ENCODE measurements around the gene ENO2. TPM values are rescaled to one million over a fixed set of nuclear protein-coding genes. Genes with fewer than 3 reads are reported as not detected.
"Not testable (repeated sequence)": the region's sequence is repeated elsewhere in the genome, so short reads cannot be mapped to it uniquely, and the experiment has no call there.

Gene ENO2
- total and polyA plus RNA-seq, 2 donors: 12.1 to 29.3 TPM

DNA sequence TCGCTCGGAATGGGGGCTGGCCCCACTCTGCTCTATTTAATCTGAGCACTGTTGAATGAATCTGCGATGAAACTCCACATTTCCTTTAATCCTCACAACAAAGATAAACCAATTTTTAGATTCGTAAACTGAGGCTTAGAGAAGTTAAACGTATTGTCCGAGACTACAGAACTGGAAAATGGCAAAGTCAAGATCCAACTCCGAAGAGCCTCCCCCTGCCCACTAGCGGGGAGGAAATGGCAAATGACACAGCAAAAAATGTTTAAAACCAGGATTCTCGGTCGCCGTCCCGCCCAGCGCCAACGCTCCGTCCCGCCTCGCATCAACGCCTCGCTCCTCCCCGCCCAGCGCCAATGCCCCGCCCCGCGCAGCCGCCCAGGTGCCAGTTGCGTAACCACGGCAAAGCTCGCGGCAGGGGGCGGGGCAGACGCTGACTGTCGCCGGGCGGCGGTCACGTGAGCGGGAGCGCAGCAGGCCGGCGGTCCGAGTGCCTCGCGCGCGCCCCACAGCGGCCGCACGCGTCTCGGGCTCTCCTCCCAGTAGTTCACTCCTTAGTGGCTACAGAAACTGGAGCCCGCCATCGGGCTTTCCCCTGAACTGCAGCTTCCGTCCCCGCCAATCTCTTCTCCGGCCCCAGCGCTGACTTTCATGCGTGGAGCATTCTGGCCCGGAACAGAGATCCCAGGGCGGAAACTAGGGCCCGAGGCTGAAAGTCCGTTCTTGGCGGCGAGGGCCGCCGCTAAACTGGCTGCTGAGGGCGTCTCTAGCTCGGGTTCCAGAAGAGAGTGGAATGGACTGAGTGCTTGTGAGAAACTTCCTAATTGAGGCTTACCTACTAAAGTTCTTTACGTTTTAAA lies 23.4 kb upstream of the ENO2 start:
- Histone ChIP-seq H3K27me3 (ENCODE audit: control insufficient read depth in 2 of 2, insufficient read depth in 1 of 2, low read length in 1 of 2) (no peaks in the 10 kb centered on the region), H3K4me3 (ENCODE audit: low read length in 2 of 2) (peak overlapping the region; percentile 59 to 80), H3K36me3 (ENCODE audit: control insufficient read depth in 2 of 2, insufficient read depth in 2 of 2, low read length in 1 of 2) (no peaks in the 10 kb centered on the region), H3K27ac (ENCODE audit: low read depth in 1 of 2, low read length in 1 of 2) (peak overlapping the region; percentile 94 to 96), H3K4me1 (ENCODE audit: control insufficient read depth in 2 of 2, insufficient read depth in 2 of 2, low read length in 2 of 2) (peaks cover 8 to 19% of the 10 kb centered on the region in 2 donors), H3K9me3 (ENCODE audit: control insufficient read depth in 2 of 2, insufficient read depth in 1 of 2, low read length in 1 of 2) (no peaks in the 10 kb centered on the region)
- 3% methylated on average over 68 of the region's 68 CpGs for WGBS
- peak; percentile 72 to 98 (median 95) for DNase-seq (ENCODE audit: low read depth in 6 of 9, low spot score in 9 of 9)

DNA sequence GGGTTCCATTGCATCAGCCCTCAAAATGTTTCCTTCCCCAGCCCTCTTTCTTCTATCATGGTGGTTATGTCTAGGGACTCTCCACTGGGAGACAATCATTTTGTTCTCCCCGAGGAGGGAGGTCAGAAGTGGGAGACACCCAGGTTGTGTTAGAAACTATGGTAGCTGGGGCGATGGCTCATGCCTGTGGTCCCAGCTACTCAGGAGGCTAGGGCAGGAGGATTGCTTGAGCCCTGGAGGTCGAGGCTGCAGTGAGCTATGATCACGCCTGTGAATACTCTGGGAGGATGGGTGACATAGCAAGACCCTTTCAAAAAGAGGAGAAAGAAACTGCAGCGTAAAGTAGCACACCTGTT lies 22.8 kb upstream of the ENO2 start:
- Histone ChIP-seq H3K4me3 (ENCODE audit: low read length in 2 of 2) (peak overlapping the region; percentile 59 to 80), H3K27ac (ENCODE audit: low read depth in 1 of 2, low read length in 1 of 2) (peak overlapping the region; percentile 94 to 96), H3K9me3 (ENCODE audit: control insufficient read depth in 2 of 2, insufficient read depth in 1 of 2, low read length in 1 of 2) (no peaks in the 10 kb centered on the region), H3K4me1 (ENCODE audit: control insufficient read depth in 2 of 2, insufficient read depth in 2 of 2, low read length in 2 of 2) (peaks cover 8 to 19% of the 10 kb centered on the region in 2 donors), H3K36me3 (ENCODE audit: control insufficient read depth in 2 of 2, insufficient read depth in 2 of 2, low read length in 1 of 2) (no peaks in the 10 kb centered on the region), H3K27me3 (ENCODE audit: control insufficient read depth in 2 of 2, insufficient read depth in 1 of 2, low read length in 1 of 2) (no peaks in the 10 kb centered on the region)
- 88% methylated on average over 5 of the region's 5 CpGs for WGBS
- DNase-seq (ENCODE audit: low read depth in 6 of 9, low spot score in 9 of 9): no peak

DNA sequence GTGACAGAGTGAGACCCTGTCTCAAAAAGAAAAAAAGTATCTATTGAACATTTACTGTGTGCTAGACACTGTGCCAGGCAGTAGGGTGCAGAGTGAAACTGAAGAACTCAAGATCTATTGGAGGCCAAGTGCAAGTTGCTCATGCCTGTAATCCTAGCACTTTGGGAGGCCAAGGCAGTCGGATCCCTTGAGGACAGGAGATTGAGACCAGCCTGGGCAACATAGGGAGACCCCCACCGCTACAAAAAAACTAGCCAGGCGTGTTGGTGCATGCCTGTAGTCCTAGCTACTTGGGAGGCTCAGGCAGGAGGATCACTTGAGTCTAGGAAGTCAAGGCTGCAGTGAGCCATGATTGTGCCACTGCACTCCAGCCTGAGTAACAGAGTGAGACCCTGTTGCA lies 21.7 kb upstream of the ENO2 start:
- H3K27ac ChIP-seq (ENCODE audit: low read depth in 1 of 2, low read length in 1 of 2); DNase-seq (ENCODE audit: low read depth in 6 of 9, low spot score in 9 of 9); H3K27me3 ChIP-seq (ENCODE audit: control insufficient read depth in 2 of 2, insufficient read depth in 1 of 2, low read length in 1 of 2); H3K36me3 ChIP-seq (ENCODE audit: control insufficient read depth in 2 of 2, insufficient read depth in 2 of 2, low read length in 1 of 2); H3K9me3 ChIP-seq (ENCODE audit: control insufficient read depth in 2 of 2, insufficient read depth in 1 of 2, low read length in 1 of 2); H3K4me3 ChIP-seq (ENCODE audit: low read length in 2 of 2): not testable (repeated sequence)
- H3K4me1 ChIP-seq (ENCODE audit: control insufficient read depth in 2 of 2, insufficient read depth in 2 of 2, low read length in 2 of 2): peaks cover 8 to 19% of the 10 kb centered on the region in 2 donors
- 95% methylated on average over 3 of the region's 3 CpGs for WGBS

DNA sequence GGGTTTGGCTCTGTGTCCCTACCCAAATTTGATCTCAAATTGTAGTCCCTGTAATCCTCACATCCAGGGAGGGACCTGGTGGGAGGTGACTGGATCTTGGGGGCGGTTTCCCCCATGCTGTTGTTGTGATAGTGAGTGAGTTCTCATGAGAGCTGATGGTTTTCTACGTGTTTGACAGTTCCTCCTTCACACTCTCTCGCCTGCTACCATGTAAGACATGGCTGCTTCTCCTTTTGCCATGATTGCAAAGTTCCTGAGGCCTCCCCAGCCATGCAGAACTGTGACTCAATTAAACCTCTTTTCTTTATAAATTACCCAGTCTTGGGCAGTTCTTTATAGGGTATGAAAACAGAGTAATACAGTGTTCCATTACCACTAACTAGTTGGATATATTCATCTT lies 20.1 kb upstream of the ENO2 start:
- H3K4me3 ChIP-seq (ENCODE audit: low read length in 2 of 2): no peak overlapping the region
- H3K27me3 ChIP-seq (ENCODE audit: control insufficient read depth in 2 of 2, insufficient read depth in 1 of 2, low read length in 1 of 2): no peaks in the 10 kb centered on the region
- peaks cover 8 to 19% of the 10 kb centered on the region in 2 donors for H3K4me1 ChIP-seq (ENCODE audit: control insufficient read depth in 2 of 2, insufficient read depth in 2 of 2, low read length in 2 of 2)
- H3K27ac ChIP-seq (ENCODE audit: low read depth in 1 of 2, low read length in 1 of 2): no peak overlapping the region
- no peaks in the 10 kb centered on the region for H3K36me3 ChIP-seq (ENCODE audit: control insufficient read depth in 2 of 2, insufficient read depth in 2 of 2, low read length in 1 of 2)
- 96% methylated on average over 3 of the region's 3 CpGs for WGBS
- no peaks in the 10 kb centered on the region for H3K9me3 ChIP-seq (ENCODE audit: control insufficient read depth in 2 of 2, insufficient read depth in 1 of 2, low read length in 1 of 2)
- no peak for DNase-seq (ENCODE audit: low read depth in 6 of 9, low spot score in 9 of 9)

DNA sequence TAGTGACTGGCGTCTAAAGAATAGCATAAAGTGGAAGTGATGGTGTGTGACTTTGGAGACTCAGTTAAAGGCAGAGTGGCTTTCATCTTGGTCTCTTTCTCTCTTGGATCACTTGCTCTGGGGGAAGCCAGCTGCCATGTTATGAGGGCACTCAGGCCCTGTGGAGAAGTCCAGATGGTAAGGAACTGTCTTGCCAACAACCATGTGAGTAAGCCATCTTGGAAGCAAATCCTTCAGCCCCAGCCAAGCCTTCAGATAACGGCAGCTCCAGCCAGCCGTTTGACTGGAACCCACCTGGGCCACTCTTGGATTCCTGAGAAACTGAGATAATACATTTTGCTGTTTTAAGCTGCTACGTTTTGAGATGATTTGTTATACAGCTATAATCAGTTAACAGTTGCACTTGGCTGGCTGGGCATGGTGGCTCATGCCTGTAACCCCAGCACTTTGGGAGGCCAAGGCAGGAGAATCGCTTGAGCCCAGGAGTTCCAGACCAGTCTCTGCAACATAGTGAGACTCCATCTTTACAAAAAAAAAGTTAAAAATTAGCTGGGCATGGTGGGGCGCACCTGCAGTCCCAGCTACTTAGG lies 17.4 kb upstream of the ENO2 start:
- Histone ChIP-seq H3K9me3 (ENCODE audit: control insufficient read depth in 2 of 2, insufficient read depth in 1 of 2, low read length in 1 of 2) (no peaks in the 10 kb centered on the region), H3K4me1 (ENCODE audit: control insufficient read depth in 2 of 2, insufficient read depth in 2 of 2, low read length in 2 of 2) (peaks cover 0 to 7% of the 10 kb centered on the region in 2 donors), H3K27me3 (ENCODE audit: control insufficient read depth in 2 of 2, insufficient read depth in 1 of 2, low read length in 1 of 2) (no peaks in the 10 kb centered on the region), H3K27ac (ENCODE audit: low read depth in 1 of 2, low read length in 1 of 2) (no peak overlapping the region), H3K36me3 (ENCODE audit: control insufficient read depth in 2 of 2, insufficient read depth in 2 of 2, low read length in 1 of 2) (no peaks in the 10 kb centered on the region), H3K4me3 (ENCODE audit: low read length in 2 of 2) (no peak overlapping the region)
- WGBS: 97% methylated on average over 6 of the region's 6 CpGs
- no peak for DNase-seq (ENCODE audit: low read depth in 6 of 9, low spot score in 9 of 9)

DNA sequence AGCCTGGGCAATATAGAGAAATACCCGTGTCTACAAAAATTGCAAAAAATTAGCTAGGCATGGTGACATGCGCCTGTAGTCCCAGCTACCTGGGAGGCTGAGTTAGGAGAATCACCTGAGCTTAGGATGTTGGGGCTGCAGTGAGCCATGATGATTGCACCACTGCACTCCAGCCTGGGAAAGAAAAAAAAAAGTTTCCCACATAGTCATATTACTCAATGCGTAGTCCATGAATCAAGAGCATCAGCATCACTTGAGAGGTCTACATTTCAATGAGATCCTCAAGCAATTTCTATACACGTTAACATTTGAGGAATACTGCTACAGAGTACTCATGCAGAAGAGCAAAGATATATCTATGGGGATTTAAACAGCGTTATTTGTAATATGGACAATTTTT lies 15.0 kb upstream of the ENO2 start:
- peaks cover 4 to 7% of the 10 kb centered on the region in 2 donors for H3K4me1 ChIP-seq (ENCODE audit: control insufficient read depth in 2 of 2, insufficient read depth in 2 of 2, low read length in 2 of 2)
- WGBS: 72% methylated on average over 5 of the region's 5 CpGs
- no peak overlapping the region for H3K27ac ChIP-seq (ENCODE audit: low read depth in 1 of 2, low read length in 1 of 2)
- H3K4me3 ChIP-seq (ENCODE audit: low read length in 2 of 2): no peak overlapping the region
- H3K36me3 ChIP-seq (ENCODE audit: control insufficient read depth in 2 of 2, insufficient read depth in 2 of 2, low read length in 1 of 2): no peaks in the 10 kb centered on the region
- H3K9me3 ChIP-seq (ENCODE audit: control insufficient read depth in 2 of 2, insufficient read depth in 1 of 2, low read length in 1 of 2): no peaks in the 10 kb centered on the region
- H3K27me3 ChIP-seq (ENCODE audit: control insufficient read depth in 2 of 2, insufficient read depth in 1 of 2, low read length in 1 of 2): no peaks in the 10 kb centered on the region
- DNase-seq (ENCODE audit: low read depth in 6 of 9, low spot score in 9 of 9): no peak

DNA sequence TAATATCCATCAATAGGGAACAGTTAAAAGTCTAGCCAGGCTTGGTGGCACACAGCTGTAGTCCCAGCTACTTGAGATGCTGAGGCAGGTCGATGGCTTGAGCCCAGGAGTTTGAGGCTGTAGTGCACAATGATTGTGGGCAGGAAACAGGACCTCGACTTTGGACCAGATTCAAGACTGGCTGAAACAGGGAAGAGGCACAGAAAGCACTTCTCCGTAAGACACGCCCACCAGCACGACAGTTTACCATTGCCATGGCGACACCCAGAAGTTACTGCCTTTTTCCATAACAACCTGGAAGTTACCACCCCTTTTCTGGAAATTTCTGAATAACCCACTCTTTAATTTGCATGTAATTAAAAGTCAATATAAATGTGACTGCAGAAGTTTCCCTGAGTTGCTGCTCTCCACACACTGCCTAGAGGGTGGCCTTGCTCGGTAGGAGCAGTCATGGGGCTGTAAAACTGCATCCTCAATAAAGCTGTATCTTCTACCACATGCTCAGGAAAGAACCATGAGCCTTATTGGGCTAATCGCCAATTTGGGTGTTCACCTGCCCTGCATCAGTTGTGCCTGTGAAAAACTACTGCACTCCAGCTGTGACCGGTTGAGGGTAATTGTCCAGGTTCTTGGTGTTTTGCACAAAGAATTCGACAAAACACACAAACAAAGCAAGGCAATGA lies 14.4 kb upstream of the ENO2 start:
- H3K27ac ChIP-seq (ENCODE audit: low read depth in 1 of 2, low read length in 1 of 2): no peak overlapping the region
- no peak for DNase-seq (ENCODE audit: low read depth in 6 of 9, low spot score in 9 of 9)
- 46% methylated on average over 10 of the region's 10 CpGs for WGBS
- peaks cover 8 to 11% of the 10 kb centered on the region in 2 donors for H3K4me1 ChIP-seq (ENCODE audit: control insufficient read depth in 2 of 2, insufficient read depth in 2 of 2, low read length in 2 of 2)
- no peaks in the 10 kb centered on the region for H3K27me3 ChIP-seq (ENCODE audit: control insufficient read depth in 2 of 2, insufficient read depth in 1 of 2, low read length in 1 of 2)
- H3K36me3 ChIP-seq (ENCODE audit: control insufficient read depth in 2 of 2, insufficient read depth in 2 of 2, low read length in 1 of 2): no peaks in the 10 kb centered on the region
- H3K4me3 ChIP-seq (ENCODE audit: low read length in 2 of 2): no peak overlapping the region
- H3K9me3 ChIP-seq (ENCODE audit: control insufficient read depth in 2 of 2, insufficient read depth in 1 of 2, low read length in 1 of 2): no peaks in the 10 kb centered on the region

DNA sequence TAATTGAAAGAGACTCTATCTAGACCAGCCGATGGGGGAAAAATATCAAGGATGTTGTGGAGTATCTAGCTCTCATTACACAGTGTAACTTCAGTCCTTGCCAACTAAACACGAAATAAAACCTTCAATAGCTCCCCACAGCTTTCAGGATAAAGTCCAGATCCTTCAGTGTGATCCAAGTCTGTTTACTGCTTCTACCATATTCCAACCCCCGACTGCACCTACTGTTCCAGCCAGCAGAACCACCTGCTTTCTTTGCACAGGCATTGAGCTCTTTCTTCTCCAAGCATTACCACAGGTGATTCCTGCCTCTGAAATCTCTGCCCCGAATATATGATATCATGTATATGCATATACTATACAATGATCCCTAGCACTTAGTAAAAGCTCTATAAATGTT lies 11.9 kb upstream of the ENO2 start:
- DNase-seq (ENCODE audit: low read depth in 6 of 9, low spot score in 9 of 9): no peak
- Histone ChIP-seq H3K27me3 (ENCODE audit: control insufficient read depth in 2 of 2, insufficient read depth in 1 of 2, low read length in 1 of 2) (no peaks in the 10 kb centered on the region), H3K9me3 (ENCODE audit: control insufficient read depth in 2 of 2, insufficient read depth in 1 of 2, low read length in 1 of 2) (no peaks in the 10 kb centered on the region), H3K36me3 (ENCODE audit: control insufficient read depth in 2 of 2, insufficient read depth in 2 of 2, low read length in 1 of 2) (no peaks in the 10 kb centered on the region), H3K27ac (ENCODE audit: low read depth in 1 of 2, low read length in 1 of 2) (no peak overlapping the region), H3K4me1 (ENCODE audit: control insufficient read depth in 2 of 2, insufficient read depth in 2 of 2, low read length in 2 of 2) (peaks cover 10 to 16% of the 10 kb centered on the region in 2 donors), H3K4me3 (ENCODE audit: low read length in 2 of 2) (no peak overlapping the region)
- 95% methylated on average over 4 of the region's 4 CpGs for WGBS

DNA sequence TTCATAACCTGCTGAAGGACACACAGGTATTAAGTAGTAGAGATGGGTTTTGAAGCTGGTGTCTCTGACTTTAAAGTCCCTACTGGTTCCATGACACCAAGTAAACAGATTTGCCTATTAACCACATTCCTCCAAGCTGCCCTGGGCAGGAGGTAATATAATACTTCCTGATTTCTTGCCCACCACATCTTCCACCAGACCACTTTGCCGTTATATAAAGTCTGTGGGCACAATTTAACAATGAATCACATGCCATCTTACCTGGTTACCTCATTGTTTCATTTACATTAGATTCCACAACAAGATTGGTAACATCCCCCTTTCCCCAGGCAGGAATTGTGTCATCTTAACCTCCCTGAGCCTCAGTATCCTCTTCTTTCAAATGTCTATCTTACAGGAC lies 10.7 kb upstream of the ENO2 start:
- no peak for DNase-seq (ENCODE audit: low read depth in 6 of 9, low spot score in 9 of 9)
- Histone ChIP-seq H3K36me3 (ENCODE audit: control insufficient read depth in 2 of 2, insufficient read depth in 2 of 2, low read length in 1 of 2) (no peaks in the 10 kb centered on the region), H3K4me3 (ENCODE audit: low read length in 2 of 2) (no peak overlapping the region), H3K27ac (ENCODE audit: low read depth in 1 of 2, low read length in 1 of 2) (no peak overlapping the region), H3K27me3 (ENCODE audit: control insufficient read depth in 2 of 2, insufficient read depth in 1 of 2, low read length in 1 of 2) (no peaks in the 10 kb centered on the region), H3K9me3 (ENCODE audit: control insufficient read depth in 2 of 2, insufficient read depth in 1 of 2, low read length in 1 of 2) (no peaks in the 10 kb centered on the region), H3K4me1 (ENCODE audit: control insufficient read depth in 2 of 2, insufficient read depth in 2 of 2, low read length in 2 of 2) (peaks cover 10 to 16% of the 10 kb centered on the region in 2 donors)
- 71% methylated on average over 1 of the region's 1 CpG for WGBS

Data from thymus (tissue), 11 donors.